Brain microvascular endothelial cell (primary cell): ENCODE data around the gene RIMKLA.

Experiments
- DNase-seq: peaks from one replicate; pipeline ENCODE4 v3.0.0-alpha.2; 2020
- H3K27ac ChIP-seq: fragments of 250-450 bp; sonication (Bioruptor Pico); 2 replicates; pipeline ENCODE4 v1.5.1; 2020; ENCODE audit warnings: mild to moderate bottlenecking, moderate library complexity
- H3K27me3 ChIP-seq: fragments of 250-450 bp; sonication (Bioruptor Pico); replicated peaks from 2 replicates; pipeline ENCODE4 v1.5.1; 2020; ENCODE audit warnings: mild to moderate bottlenecking
- H3K36me3 ChIP-seq: fragments of 250-450 bp; sonication (Bioruptor Pico); replicated peaks from 2 replicates; pipeline ENCODE4 v1.5.1; 2020; ENCODE audit warnings: mild to moderate bottlenecking
- H3K4me3 ChIP-seq: 2 replicates; pipeline ENCODE4 v1.5.1; 2011; ENCODE audit warnings: low read depth, mild to moderate bottlenecking, control low read depth, low read length, moderate library complexity
- CTCF ChIP-seq: IDR thresholded peaks from 2 replicates; pipeline ENCODE4 v1.5.1; 2011; ENCODE audit warnings: low read depth, mild to moderate bottlenecking, moderate library complexity, low read length, control low read depth, inconsistent platforms; ENCODE audit errors: missing control alignments
- in situ Hi-C: cut with HindIII; loops from 2 replicates; pipeline ENCODE4 v1.10.0; 2017; ENCODE audit warnings: low sequenced_read_pairs, low pct_ligation_motif_present

RIMKLA gene

GRCh38 chr1:42399315-42400100 is 18.9 kb downstream of the RIMKLA start:
- Histone ChIP-seq H3K27me3 (no peaks in the 10 kb centered on the region), H3K27ac (no peak overlapping the region), H3K4me3 (no peak overlapping the region), H3K36me3 (no peaks in the 10 kb centered on the region)
- no peak for TF ChIP-seq CTCF
- DNase-seq, result no peak
- in situ Hi-C loops, result no loop called here

GRCh38 chr1:42403880-42404400 is 23.3 kb downstream of the RIMKLA start:
- H3K36me3 ChIP-seq, result no peaks in the 10 kb centered on the region
- no peak overlapping the region for H3K27ac ChIP-seq
- H3K4me3 ChIP-seq, result no peak overlapping the region
- no peaks in the 10 kb centered on the region for H3K27me3 ChIP-seq
- no peak for TF ChIP-seq CTCF
- no peak for DNase-seq
- in situ Hi-C loops, result no loop called here

- no peak for DNase-seq
- no peaks in the 10 kb centered on the region for H3K27me3 ChIP-seq
- in situ Hi-C loops, result no loop called here
- no peak overlapping the region for H3K27ac ChIP-seq
- TF ChIP-seq CTCF, result no peak
- H3K36me3 ChIP-seq, result no peaks in the 10 kb centered on the region
- no peak overlapping the region for H3K4me3 ChIP-seq
Measured at GRCh38 chr1:42414551-42415496, 34.2 kb downstream of the RIMKLA start.

- H3K36me3 ChIP-seq, result no peaks in the 10 kb centered on the region
- no peak overlapping the region for H3K4me3 ChIP-seq
- H3K27me3 ChIP-seq, result no peaks in the 10 kb centered on the region
- no peak for TF ChIP-seq CTCF
- in situ Hi-C loops, result no loop called here
- no peak for DNase-seq
- no peak overlapping the region for H3K27ac ChIP-seq
Measured at GRCh38 chr1:42417166-42417565, 36.6 kb downstream of the RIMKLA start.

- Histone ChIP-seq H3K4me3 (no peak overlapping the region), H3K36me3 (no peaks in the 10 kb centered on the region), H3K27me3 (peaks cover 1% of the 10 kb centered on the region), H3K27ac (no peak overlapping the region)
- TF ChIP-seq CTCF, result no peak
- in situ Hi-C loops, result no loop called here
- no peak for DNase-seq
Measured at GRCh38 chr1:42418516-42418915, 37.9 kb downstream of the RIMKLA start.
